Thymus (tissue), 11 donors: ENCODE data around the gene RCAN1. TPM values are rescaled to one million over a fixed set of nuclear protein-coding genes. Genes with fewer than 3 reads are reported as not detected.

Experiments
- DNase-seq, 9 donors: peaks; one replicate each; pipeline ENCODE4 v3.0.0-alpha.2; 2013; ENCODE audit warnings: low spot score in 9 of 9, low read depth in 6 of 9, missing footprints in 1 of 9
- H3K27ac ChIP-seq, 2 donors: one replicate each; pipeline ENCODE4 v1.5.1; 2013; ENCODE audit warnings: control low read depth in 1 of 2, low read depth in 1 of 2, low read length in 1 of 2, mild to moderate bottlenecking in 1 of 2, moderate library complexity in 1 of 2
- H3K27me3 ChIP-seq, 2 donors: one replicate each; pipeline ENCODE4 v1.5.1; 2013; ENCODE audit warnings: low read length in 1 of 2; ENCODE audit not compliant: control insufficient read depth in 2 of 2, insufficient read depth in 1 of 2
- H3K36me3 ChIP-seq, 2 donors: one replicate each; pipeline ENCODE4 v1.5.1; 2013; ENCODE audit warnings: low read length in 1 of 2, mild to moderate bottlenecking in 1 of 2, moderate library complexity in 1 of 2; ENCODE audit not compliant: control insufficient read depth in 2 of 2, insufficient read depth in 2 of 2
- H3K4me1 ChIP-seq, 2 donors: one replicate each; pipeline ENCODE4 v1.5.1; 2013; ENCODE audit warnings: low read length in 2 of 2; ENCODE audit not compliant: control insufficient read depth in 2 of 2, insufficient read depth in 2 of 2
- H3K4me3 ChIP-seq, 2 donors: one replicate each; pipeline ENCODE4 v1.5.1; 2013; ENCODE audit warnings: low read length in 2 of 2, control low read depth in 1 of 2, mild to moderate bottlenecking in 1 of 2
- H3K9me3 ChIP-seq, 2 donors: one replicate each; pipeline ENCODE4 v1.5.1; 2013; ENCODE audit warnings: low read length in 1 of 2, mild to moderate bottlenecking in 1 of 2; ENCODE audit not compliant: control insufficient read depth in 2 of 2, insufficient read depth in 1 of 2
- WGBS: extraction: QIAGEN DNeasy Blood & Tissue Kit; methylation state at CpG from one replicate; pipeline ENCODE4 v1.1.7; 2013; 5-methylcytosine and 5-hydroxymethylcytosine counted together
- polyA plus RNA-seq: library from polyadenylated mRNA; stranded (reverse); fragments of 200-250 nt; gene quantifications from one replicate; pipeline ENCODE4 v1.2.3, GENCODE V29; 2013
- total RNA-seq: library from RNA; stranded (reverse); fragments of 120-200 nt; gene quantifications from one replicate; pipeline ENCODE4 v1.2.4, GENCODE V29; 2013
- donor health status: healthy.

Gene RCAN1
- total and polyA plus RNA-seq, 2 donors, result 37.9 to 41.7 TPM

- H3K27me3 ChIP-seq, result no peaks in the 10 kb centered on the region
- H3K27ac ChIP-seq, result no peak overlapping the region
- H3K9me3 ChIP-seq, result no peaks in the 10 kb centered on the region
- DNase-seq, result no peak
- no peaks in the 10 kb centered on the region for H3K4me1 ChIP-seq
- H3K4me3 ChIP-seq, result no peak overlapping the region
- H3K36me3 ChIP-seq, result peaks cover 0 to 4% of the 10 kb centered on the region in 2 donors
- 100% methylated on average over 3 of the region's 3 CpGs for WGBS
These were observed 79.0 kb downstream of the RCAN1 start for GRCh38 chr21:34535886-34536285.

- Histone ChIP-seq H3K4me1 (no peaks in the 10 kb centered on the region), H3K36me3 (peaks cover 0 to 4% of the 10 kb centered on the region in 2 donors), H3K27me3 (no peaks in the 10 kb centered on the region), H3K9me3 (no peaks in the 10 kb centered on the region), H3K27ac (no peak overlapping the region), H3K4me3 (no peak overlapping the region)
- DNase-seq, result no peak
- WGBS, result 80% methylated on average over 4 of the region's 4 CpGs
These were observed 80.4 kb downstream of the RCAN1 start for GRCh38 chr21:34534522-34534921.

- Histone ChIP-seq H3K36me3 (peaks cover 0 to 4% of the 10 kb centered on the region in 2 donors), H3K4me3 (no peak overlapping the region), H3K27me3 (no peaks in the 10 kb centered on the region), H3K27ac (no peak overlapping the region), H3K9me3 (no peaks in the 10 kb centered on the region), H3K4me1 (no peaks in the 10 kb centered on the region)
- WGBS, result 80% methylated on average over 3 of the region's 3 CpGs
- DNase-seq, result no peak
These were observed 81.0 kb downstream of the RCAN1 start for GRCh38 chr21:34533938-34534337.

GRCh38 chr21:34531399-34531798, 83.5 kb downstream of the RCAN1 start:
- no peaks in the 10 kb centered on the region for H3K9me3 ChIP-seq
- peaks cover 0 to 4% of the 10 kb centered on the region in 2 donors for H3K4me1 ChIP-seq
- H3K36me3 ChIP-seq, result peaks cover 0 to 4% of the 10 kb centered on the region in 2 donors
- DNase-seq, result no peak
- H3K27me3 ChIP-seq, result no peaks in the 10 kb centered on the region
- no peak overlapping the region for H3K27ac ChIP-seq
- 96% methylated on average over 6 of the region's 6 CpGs for WGBS
- H3K4me3 ChIP-seq, result no peak overlapping the region

- no peak for DNase-seq
- Histone ChIP-seq H3K27ac (no peak overlapping the region), H3K4me1 (peaks cover 0 to 4% of the 10 kb centered on the region in 2 donors), H3K36me3 (peaks cover 0 to 4% of the 10 kb centered on the region in 2 donors), H3K4me3 (no peak overlapping the region), H3K27me3 (no peaks in the 10 kb centered on the region), H3K9me3 (no peaks in the 10 kb centered on the region)
These were observed 84.7 kb downstream of the RCAN1 start for GRCh38 chr21:34530261-34530660.

- no peak overlapping the region for H3K4me3 ChIP-seq
- H3K36me3 ChIP-seq, result peaks cover 3 to 7% of the 10 kb centered on the region in 2 donors
- no peak overlapping the region for H3K27ac ChIP-seq
- no peak for DNase-seq
- WGBS, result 95% methylated on average over 3 of the region's 3 CpGs
- H3K9me3 ChIP-seq, result no peaks in the 10 kb centered on the region
- H3K4me1 ChIP-seq, result peaks cover 0 to 4% of the 10 kb centered on the region in 2 donors
- H3K27me3 ChIP-seq, result no peaks in the 10 kb centered on the region
These were observed 86.8 kb downstream of the RCAN1 start for GRCh38 chr21:34528131-34528561.

GRCh38 chr21:34526618-34527290, 88.2 kb downstream of the RCAN1 start:
- H3K9me3 ChIP-seq, result no peaks in the 10 kb centered on the region
- H3K36me3 ChIP-seq, result peaks cover 10 to 18% of the 10 kb centered on the region in 2 donors
- 75% methylated on average over 10 of the region's 10 CpGs for WGBS
- H3K4me3 ChIP-seq, result peak overlapping the region; percentile 4 to 9
- H3K27ac ChIP-seq, result peak overlapping the region; percentile 65 to 85
- DNase-seq, result peak in 2 of 9 donors; percentile 10 to 33
- H3K27me3 ChIP-seq, result no peaks in the 10 kb centered on the region
- peaks cover 0 to 4% of the 10 kb centered on the region in 2 donors for H3K4me1 ChIP-seq

- H3K36me3 ChIP-seq, result peaks cover 15 to 23% of the 10 kb centered on the region in 2 donors
- DNase-seq, result no peak
- H3K27me3 ChIP-seq, result no peaks in the 10 kb centered on the region
- H3K27ac ChIP-seq, result peak overlapping the region; percentile 31 to 85
- H3K4me3 ChIP-seq, result peak overlapping the region; percentile 4 to 9
- 86% methylated on average over 5 of the region's 5 CpGs for WGBS
- H3K9me3 ChIP-seq, result no peaks in the 10 kb centered on the region
- peaks cover 0 to 4% of the 10 kb centered on the region in 2 donors for H3K4me1 ChIP-seq
These were observed 88.7 kb downstream of the RCAN1 start for GRCh38 chr21:34526241-34526617.

GRCh38 chr21:34524646-34525601, 90.0 kb downstream of the RCAN1 start:
- H3K27me3 ChIP-seq, result no peaks in the 10 kb centered on the region
- H3K36me3 ChIP-seq, result peaks cover 27 to 34% of the 10 kb centered on the region in 2 donors
- no peak overlapping the region for H3K4me3 ChIP-seq
- no peaks in the 10 kb centered on the region for H3K9me3 ChIP-seq
- WGBS, result 94% methylated on average over 31 of the region's 31 CpGs
- H3K27ac ChIP-seq, result no peak overlapping the region
- H3K4me1 ChIP-seq, result peaks cover 0 to 4% of the 10 kb centered on the region in 2 donors
- DNase-seq, result no peak
